ENCODE measurements around the gene TMEM239. TPM values are rescaled to one million over a fixed set of nuclear protein-coding genes. Genes with fewer than 3 reads are reported as not detected.

Gene TMEM239
- total RNA-seq, 1 donor from 2014 or later: not detected

DNA sequence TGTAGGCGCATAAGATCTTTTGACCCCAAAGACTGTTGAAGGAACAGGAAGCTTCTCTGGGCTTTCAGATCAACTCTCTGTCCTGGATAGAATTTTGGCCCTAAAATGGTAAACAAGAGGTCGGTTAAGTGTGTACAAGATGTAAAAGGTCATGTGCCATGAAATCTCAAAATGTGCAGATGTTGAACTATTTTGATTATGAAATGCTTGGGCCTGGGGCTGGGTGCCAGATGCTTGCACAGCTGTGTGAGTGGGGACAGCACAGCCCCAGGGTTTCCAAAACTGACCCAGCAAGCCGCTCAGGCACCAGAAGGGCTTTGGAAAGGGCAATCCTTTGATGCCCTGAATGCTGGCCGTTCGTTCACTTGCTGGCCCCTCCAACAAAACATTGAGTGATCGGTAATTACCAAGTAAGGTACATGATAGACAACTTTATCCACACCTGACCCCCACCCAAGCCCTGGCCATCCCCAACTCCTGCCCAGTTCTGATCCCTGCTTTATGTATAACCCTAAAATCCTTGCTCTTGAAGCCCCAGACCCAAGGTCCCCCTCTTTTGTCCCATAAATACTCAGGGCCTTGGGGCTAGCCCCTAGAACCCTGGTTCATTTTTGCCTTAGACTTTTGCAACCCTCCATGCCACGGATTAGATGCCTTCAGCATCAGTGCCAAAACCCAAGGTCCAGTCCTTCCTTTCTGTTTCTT, 1.9 kb downstream of the TMEM239 start:
- no peak overlapping the region for H3K27ac ChIP-seq (ENCODE audit: low read depth, low read length)
- Mint-ChIP-seq H3K4me3 (ENCODE audit: unreplicated experiment) (no peak overlapping the region), H3K4me1 (ENCODE audit: low read depth, unreplicated experiment) (peaks cover 26% of the 10 kb centered on the region), H3K27ac (ENCODE audit: unreplicated experiment) (no peak overlapping the region), H3K36me3 (ENCODE audit: low read depth, unreplicated experiment) (no peaks in the 10 kb centered on the region), H3K9me3 (ENCODE audit: unreplicated experiment) (peaks cover 12% of the 10 kb centered on the region), H3K27me3 (ENCODE audit: low read depth, unreplicated experiment) (peaks cover 37% of the 10 kb centered on the region)
- no peak overlapping the region for H3K4me2 ChIP-seq (ENCODE audit: low read length)
- peaks cover 14% of the 10 kb centered on the region for H3K27me3 ChIP-seq (ENCODE audit: insufficient read depth, low read length)
- no peak overlapping the region for H3K4me3 ChIP-seq (ENCODE audit: insufficient read depth, low read depth, low read length)
- H2AFZ ChIP-seq (ENCODE audit: low read depth, low read length): no peak overlapping the region
- no peak overlapping the region for H3K9ac ChIP-seq (ENCODE audit: low read length)
- no peaks in the 10 kb centered on the region for H3K36me3 ChIP-seq (ENCODE audit: insufficient read depth, low read length)
- H3K9me3 ChIP-seq (ENCODE audit: insufficient read depth, low read depth, low read length): no peaks in the 10 kb centered on the region
- no peak for TF ChIP-seq EZH2 (IDR thresholded peaks at IDR 0.05; ENCODE audit: insufficient read depth, low read length)
- TF ChIP-seq, protein P1, sequence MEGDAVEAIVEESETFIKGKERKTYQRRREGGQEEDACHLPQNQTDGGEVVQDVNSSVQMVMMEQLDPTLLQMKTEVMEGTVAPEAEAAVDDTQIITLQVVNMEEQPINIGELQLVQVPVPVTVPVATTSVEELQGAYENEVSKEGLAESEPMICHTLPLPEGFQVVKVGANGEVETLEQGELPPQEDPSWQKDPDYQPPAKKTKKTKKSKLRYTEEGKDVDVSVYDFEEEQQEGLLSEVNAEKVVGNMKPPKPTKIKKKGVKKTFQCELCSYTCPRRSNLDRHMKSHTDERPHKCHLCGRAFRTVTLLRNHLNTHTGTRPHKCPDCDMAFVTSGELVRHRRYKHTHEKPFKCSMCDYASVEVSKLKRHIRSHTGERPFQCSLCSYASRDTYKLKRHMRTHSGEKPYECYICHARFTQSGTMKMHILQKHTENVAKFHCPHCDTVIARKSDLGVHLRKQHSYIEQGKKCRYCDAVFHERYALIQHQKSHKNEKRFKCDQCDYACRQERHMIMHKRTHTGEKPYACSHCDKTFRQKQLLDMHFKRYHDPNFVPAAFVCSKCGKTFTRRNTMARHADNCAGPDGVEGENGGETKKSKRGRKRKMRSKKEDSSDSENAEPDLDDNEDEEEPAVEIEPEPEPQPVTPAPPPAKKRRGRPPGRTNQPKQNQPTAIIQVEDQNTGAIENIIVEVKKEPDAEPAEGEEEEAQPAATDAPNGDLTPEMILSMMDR (IDR thresholded peaks at IDR 0.05; ENCODE audit: insufficient read depth, low read depth, low read length): no peak
- no peak for FAIRE-seq
- no peak for DNase-seq (ENCODE audit: low read depth)
- H4K20me1 ChIP-seq (ENCODE audit: insufficient read depth, low read length): no peaks in the 10 kb centered on the region
- H3K4me1 ChIP-seq (ENCODE audit: insufficient read depth, low read length): peaks cover 32% of the 10 kb centered on the region
- H3K79me2 ChIP-seq (ENCODE audit: insufficient read depth, low read length): no peaks in the 10 kb centered on the region

DNA sequence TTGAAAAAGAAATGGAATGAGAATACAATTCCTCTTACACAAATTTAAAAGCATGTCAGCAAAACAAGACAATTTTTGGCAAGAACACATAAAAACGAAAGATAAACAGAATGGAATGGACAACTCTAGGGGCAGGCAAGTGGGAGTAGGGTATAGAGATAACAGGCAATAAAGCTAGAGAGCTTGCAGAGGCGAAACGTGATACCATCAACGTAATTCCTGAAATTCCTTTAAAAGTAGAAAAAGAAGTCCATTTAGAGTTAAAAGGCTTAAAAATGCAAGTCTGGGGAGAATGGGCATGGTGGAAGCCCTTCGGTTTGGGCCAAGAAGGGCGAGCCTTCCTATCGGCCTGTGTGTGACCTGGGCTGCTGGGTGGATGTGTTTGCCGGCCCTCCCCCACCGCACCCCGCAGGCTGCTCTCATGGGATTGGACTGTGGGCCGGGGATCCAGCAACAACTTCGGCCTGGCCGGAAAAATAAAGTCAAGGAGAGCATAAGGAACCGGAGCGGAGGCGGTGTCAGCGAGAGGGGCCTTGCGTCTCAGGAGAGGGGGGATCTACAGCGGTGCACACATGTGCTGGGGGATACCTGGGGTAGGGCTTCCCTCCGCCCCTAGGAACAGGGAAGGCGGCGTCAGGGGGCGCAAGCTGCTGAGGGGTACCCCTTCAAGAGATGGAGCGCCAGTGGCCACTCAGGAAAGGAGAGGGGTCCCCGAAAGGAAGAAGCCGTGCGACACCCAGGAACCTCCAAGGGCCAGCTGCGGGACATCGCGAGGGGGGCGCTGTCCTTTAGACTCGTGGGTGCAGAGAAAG, 4.1 kb downstream of the TMEM239 start:
- H3K4me3 Mint-ChIP-seq (ENCODE audit: unreplicated experiment): no peak overlapping the region
- no peak overlapping the region for H2AFZ ChIP-seq (ENCODE audit: low read depth, low read length)
- peaks cover 6% of the 10 kb centered on the region for H3K9me3 Mint-ChIP-seq (ENCODE audit: unreplicated experiment)
- no peaks in the 10 kb centered on the region for H3K36me3 ChIP-seq (ENCODE audit: insufficient read depth, low read length)
- TF ChIP-seq EZH2 (IDR thresholded peaks at IDR 0.05; ENCODE audit: insufficient read depth, low read length): peak; percentile 36
- TF ChIP-seq, protein P1 (IDR thresholded peaks at IDR 0.05; ENCODE audit: insufficient read depth, low read depth, low read length): no peak
- no peak overlapping the region for H3K27ac Mint-ChIP-seq (ENCODE audit: unreplicated experiment)
- H3K27ac ChIP-seq (ENCODE audit: low read depth, low read length): no peak overlapping the region
- FAIRE-seq: no peak
- no peak overlapping the region for H3K4me3 ChIP-seq (ENCODE audit: insufficient read depth, low read depth, low read length)
- DNase-seq (ENCODE audit: low read depth): peak; percentile 51
- H3K27me3 ChIP-seq (ENCODE audit: insufficient read depth, low read length): peaks cover 14% of the 10 kb centered on the region
- H3K4me1 Mint-ChIP-seq (ENCODE audit: low read depth, unreplicated experiment): peaks cover 15% of the 10 kb centered on the region
- H3K9me3 ChIP-seq (ENCODE audit: insufficient read depth, low read depth, low read length): no peaks in the 10 kb centered on the region
- H3K9ac ChIP-seq (ENCODE audit: low read length): no peak overlapping the region
- H3K4me1 ChIP-seq (ENCODE audit: insufficient read depth, low read length): peaks cover 16% of the 10 kb centered on the region
- H3K79me2 ChIP-seq (ENCODE audit: insufficient read depth, low read length): no peaks in the 10 kb centered on the region
- H3K36me3 Mint-ChIP-seq (ENCODE audit: low read depth, unreplicated experiment): no peaks in the 10 kb centered on the region
- H4K20me1 ChIP-seq (ENCODE audit: insufficient read depth, low read length): no peaks in the 10 kb centered on the region
- H3K27me3 Mint-ChIP-seq (ENCODE audit: low read depth, unreplicated experiment): peaks cover 37% of the 10 kb centered on the region
- peak overlapping the region; percentile 71 for H3K4me2 ChIP-seq (ENCODE audit: low read length)

Data from astrocyte (in vitro differentiated cells and primary cell).